Stimulated activated CD8-positive, alpha-beta memory T cell treated with anti-CD3 and anti-CD28 coated beads, Interleukin-7, amount 100 ng/mL, for 48 hours (primary cell): Measurements from ENCODE around the gene NSUN5.
"Not testable (repeated sequence)": the region's sequence is repeated elsewhere in the genome, so short reads cannot be mapped to it uniquely, and the experiment has no call there.

ENCODE experiments used
- DNase-seq, 2 donors: peaks; one replicate each; pipeline ENCODE4 v3.0.0-alpha.2; 2020; ENCODE audit warnings: low read depth in 1 of 2; ENCODE audit errors: extremely low read depth in 1 of 2

NSUN5 gene

DNA sequence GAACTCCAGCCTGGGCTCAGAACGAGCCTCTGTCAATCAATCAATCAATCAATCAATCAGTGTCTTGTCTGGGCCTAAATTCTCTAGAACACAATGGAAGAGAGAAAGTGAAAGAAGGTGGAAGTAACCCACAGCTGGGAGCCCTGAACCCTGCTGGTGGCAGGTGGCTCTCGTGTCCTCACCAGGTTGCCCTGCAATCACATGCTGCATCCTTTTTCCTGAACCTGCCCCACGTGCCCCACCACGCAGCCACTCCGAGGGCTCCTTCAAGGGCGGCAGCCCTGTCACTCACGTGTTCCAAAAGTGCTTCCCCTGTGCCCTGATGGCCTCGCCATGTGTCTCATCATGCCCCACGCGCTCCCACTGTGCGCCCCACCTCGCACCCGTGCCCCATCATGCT is 18.8 kb upstream of the NSUN5 start:
- not testable (repeated sequence) for DNase-seq

- not testable (repeated sequence) for DNase-seq
Observed at GRCh38 chr7:73325424-73325823, 16.8 kb upstream of the NSUN5 start.

DNA sequence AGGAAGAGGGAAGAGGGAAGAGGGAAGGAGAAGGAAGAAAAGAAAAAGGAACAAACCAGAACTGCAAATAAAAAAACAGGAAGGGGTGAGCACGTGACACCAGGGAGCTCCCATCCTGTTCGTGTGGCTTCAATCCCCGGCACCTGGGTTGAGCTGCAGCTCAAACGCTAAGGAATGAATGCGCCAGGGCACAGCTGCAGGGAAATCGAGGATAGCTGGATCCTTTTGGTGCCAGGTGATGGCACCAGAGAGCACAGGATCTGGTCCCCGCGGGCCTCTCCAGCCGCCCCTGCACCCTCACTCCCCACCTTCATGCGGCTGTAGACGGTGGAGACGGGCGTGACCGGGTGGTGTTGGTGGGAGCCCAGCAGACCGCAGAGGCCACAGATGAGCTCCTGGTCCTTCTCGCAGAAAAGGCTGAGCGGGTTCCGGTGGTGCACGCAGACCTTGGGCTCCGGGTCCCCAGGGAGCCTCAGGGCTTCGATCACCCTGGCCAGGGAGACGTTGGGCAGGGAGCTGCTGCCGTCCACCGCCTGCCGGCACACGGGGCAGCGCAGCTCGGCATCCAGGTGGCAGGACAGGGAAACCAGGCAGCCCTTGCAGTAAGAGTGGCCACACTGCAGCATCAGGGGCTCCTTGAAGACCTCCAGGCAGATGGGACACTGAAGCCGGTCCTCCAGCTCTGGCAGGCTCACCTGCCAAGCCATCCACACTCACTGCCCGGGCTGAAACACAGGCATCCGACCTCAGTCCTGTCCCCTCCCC is 15.6 kb upstream of the NSUN5 start:
- peak; percentile 13 to 28 for DNase-seq

GRCh38 chr7:73323434-73324080 is 14.9 kb upstream of the NSUN5 start:
- not testable (repeated sequence) for DNase-seq

DNA sequence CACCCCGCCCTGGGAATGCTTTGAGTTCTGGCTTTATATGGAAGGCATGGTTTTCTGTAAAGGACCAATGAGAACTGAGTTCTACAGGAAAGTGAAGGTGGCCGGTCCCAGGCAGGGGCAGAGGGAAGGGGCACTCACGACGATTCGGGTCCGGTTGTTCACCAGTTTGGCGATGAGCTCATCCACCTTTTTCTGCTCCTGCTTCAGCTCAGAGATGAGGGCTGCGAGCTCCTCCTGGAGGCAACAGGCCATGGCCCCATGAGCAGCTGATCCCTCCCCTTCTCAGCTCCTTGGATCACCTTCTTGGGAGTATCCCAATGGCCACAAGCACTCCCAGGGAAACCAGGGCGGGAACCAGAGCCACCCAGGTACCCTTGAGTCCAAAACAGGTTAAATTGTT is 11.4 kb upstream of the NSUN5 start:
- DNase-seq = not testable (repeated sequence)

GRCh38 chr7:73319541-73319940 is 10.9 kb upstream of the NSUN5 start:
- DNase-seq = not testable (repeated sequence)

DNA sequence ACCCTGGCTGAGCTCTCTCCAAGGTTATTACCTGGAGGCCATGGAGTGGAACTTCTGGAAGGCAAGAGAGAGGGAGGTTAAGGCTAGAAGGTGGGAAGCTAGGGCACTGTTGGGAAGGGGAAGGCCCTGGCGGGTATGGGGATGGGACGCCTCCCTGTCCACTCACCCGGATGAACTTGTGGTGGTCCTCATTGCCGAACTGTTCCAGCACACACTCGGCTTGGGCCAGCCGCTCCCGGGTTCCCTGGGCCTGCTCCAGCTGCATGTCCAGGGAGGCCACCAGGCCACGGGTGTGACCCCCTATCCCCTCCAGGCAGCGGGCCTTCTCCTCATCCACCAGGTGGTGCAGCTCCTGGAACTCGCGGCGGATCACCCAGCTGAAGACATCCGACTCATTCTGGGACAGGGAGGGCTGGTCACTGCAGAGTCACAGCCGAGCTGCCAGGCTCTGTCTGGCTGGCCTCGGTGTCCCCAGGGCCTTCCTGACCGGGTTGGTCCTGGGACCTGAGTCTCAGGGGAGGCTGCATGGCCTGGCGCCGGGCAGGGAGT is 10.1 kb upstream of the NSUN5 start:
- DNase-seq = not testable (repeated sequence)

- no peak for DNase-seq
Observed at GRCh38 chr7:73316521-73316920, 7.9 kb upstream of the NSUN5 start.

GRCh38 chr7:73314271-73314670 is 5.6 kb upstream of the NSUN5 start:
- DNase-seq = no peak

DNA sequence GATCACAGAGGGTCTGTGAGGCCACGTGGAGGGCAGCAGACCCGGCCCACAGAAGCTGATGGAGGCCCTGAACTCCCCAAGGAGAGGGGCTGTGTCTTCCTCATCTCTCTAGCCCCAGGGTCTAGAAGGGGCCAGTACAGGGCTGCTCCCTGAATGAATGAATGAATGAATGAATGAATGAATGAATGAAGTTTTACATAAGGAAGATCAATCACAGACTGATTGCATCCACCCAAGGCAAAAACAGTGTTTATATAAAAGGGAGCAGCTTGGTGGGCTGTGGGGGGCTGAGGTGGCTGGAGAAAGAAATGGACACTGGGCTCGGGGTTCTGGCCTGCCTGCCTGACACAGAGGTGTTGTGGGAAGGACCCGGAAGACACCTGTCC is 4.9 kb upstream of the NSUN5 start:
- no peak for DNase-seq

DNA sequence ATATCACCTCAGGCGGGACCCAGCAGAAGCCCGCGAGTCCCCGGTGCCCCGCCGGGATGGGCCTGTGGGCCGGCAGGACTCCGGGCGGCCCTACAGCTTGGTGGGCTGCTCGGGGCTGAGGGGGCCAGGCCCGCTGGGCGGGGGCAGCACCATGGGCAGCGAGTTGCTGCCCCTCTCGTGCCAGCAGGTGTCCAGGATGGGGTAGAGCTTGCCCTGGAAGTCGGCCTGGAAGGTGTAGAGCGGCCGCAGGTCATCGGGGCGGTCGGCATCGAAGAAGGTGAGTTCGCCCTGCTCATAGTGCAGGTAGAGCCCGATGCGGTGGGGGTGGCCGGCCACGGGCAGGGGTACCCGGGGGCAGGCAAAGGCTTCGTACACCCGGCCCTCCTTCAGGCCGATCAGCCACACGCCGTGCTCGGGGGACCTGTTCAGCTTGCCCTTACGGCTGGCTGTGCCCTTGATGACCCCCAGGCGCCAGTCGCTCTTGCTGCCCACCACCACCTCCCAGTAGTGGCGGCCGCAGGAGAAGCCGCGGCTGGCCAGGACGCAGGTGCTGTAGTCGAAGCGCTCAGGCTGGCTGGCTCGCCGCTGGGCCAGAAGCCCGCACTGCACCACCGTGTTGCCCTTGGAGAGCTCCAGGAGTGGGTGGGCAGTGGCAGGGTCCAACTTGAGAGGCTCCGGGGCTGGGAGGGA is 4.3 kb upstream of the NSUN5 start:
- no peak for DNase-seq

GRCh38 chr7:73311421-73311820 is 2.8 kb upstream of the NSUN5 start:
- not testable (repeated sequence) for DNase-seq

- DNase-seq = no peak
Observed at GRCh38 chr7:73308074-73308664, 457 bp downstream of the NSUN5 start.

GRCh38 chr7:73307436-73307835 is 1.2 kb downstream of the NSUN5 start:
- DNase-seq = no peak

- not testable (repeated sequence) for DNase-seq
Observed at GRCh38 chr7:73304612-73305387, 3.8 kb downstream of the NSUN5 start.

GRCh38 chr7:73304071-73304470 is 4.6 kb downstream of the NSUN5 start:
- DNase-seq = no peak

- DNase-seq = no peak
Observed at GRCh38 chr7:73303546-73303945, 5.1 kb downstream of the NSUN5 start.

DNA sequence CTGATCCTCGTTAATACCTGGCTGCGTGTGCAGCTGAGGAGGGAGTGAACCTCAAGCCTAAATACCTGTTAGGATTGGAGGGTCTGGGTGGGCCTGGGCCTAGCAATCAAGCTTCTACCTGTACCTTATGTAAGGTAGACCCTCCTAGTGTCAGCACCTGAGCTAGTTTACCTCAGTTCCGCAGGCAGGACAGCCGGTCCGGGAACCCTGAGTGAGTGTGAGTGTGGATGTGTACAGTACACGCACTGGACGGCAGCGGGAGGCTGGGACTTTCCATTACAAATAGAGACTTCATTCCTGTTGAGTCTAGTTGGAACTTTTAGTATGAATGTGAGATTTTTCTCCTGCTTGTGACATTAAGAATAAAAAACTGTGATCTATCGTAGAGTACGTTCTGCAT is 5.8 kb downstream of the NSUN5 start:
- not testable (repeated sequence) for DNase-seq

GRCh38 chr7:73301108-73301507 is 7.5 kb downstream of the NSUN5 start:
- DNase-seq = not testable (repeated sequence)

DNA sequence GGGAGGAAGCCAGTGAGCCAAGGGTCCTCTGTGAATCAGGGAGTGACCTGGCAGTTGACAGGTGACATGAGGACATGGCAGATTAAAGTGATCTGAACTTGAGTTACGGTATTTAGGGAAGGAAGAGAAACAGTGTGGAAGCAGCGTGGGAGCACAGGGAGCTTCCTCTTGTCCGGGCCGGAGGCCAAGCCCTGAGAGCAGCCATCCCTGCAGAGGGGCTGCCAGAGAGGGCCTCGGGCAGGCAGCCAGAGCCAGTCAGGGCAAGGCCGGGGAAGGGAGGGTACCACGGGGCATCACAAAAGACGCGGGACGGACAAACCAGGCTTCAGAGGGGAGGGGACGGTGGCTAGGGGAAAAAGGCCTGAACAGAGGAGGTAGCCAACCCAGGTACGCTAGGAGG is 8.8 kb downstream of the NSUN5 start:
- not testable (repeated sequence) for DNase-seq
